ENCODE measurements around the gene ATF4.

ATF4 gene

DNA sequence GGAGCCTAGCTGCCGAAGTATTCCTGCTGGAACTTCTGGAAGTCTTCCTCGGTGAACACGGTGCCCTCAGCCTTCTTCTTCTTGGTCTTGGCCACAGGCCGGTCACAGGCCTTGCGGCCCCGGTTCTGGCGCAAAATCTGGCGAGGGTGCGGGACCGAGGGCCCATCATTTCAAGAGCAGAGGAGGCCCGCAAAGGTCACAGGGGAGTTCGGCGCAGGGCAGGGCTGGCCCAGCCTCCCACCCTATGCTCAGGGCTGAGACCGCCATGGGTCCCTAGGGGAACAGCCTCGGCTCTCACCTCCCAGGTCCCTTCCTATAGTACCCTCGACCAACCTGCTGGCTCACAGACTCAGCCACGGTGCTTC, 9.1 kb downstream of the ATF4 start:
- DNase-seq = no peak

DNA sequence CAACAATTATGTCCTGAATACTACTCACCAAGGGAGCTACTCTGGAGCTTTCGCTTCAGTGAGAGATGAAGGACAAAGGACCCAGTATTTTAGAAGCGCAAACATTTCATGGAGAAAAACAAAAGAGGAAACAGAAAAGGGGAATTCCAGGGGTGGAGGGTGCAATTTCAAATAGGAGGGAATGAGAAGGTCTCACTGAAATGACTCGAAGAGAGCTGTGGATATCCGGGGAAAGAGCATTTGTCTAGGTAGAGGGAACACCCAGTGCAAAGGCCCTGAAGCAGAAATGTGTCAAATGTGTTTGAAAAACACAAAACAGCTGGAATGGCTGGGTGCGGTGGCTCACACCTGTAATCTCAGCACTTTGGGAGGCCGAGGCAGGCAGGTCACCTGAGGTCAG, 9.8 kb downstream of the ATF4 start:
- no peak for DNase-seq

DNA sequence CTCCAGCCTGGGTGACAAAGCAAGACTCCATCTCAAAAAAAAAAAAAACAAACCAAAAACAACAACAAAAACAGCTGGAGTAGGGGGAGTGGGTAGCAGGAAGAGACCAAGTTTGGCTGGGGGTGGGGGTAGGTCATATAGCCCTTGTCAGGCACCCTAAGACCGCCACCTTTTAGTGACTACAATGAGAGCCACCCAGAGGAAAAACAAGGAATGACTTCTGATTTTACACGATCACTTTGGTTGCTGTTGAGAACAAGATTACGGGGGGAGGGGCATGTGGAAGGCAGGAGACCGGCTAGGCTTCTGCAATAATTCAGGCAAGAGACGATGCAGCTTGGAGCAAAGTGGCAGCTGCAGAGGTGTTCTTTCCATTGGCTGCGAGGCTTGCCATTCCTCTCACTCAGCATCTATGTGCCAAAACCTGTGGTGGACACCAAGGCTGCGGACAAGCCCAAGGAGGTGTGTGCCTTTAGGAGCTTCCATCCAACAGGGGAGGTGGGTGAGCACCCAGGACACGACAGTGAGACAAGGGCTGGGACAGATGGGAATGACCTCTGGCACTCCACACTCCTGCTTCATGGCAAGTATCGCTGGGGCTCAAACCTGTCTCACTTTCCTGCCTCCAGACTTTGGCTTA, 10.4 kb downstream of the ATF4 start:
- DNase-seq = no peak

DNA sequence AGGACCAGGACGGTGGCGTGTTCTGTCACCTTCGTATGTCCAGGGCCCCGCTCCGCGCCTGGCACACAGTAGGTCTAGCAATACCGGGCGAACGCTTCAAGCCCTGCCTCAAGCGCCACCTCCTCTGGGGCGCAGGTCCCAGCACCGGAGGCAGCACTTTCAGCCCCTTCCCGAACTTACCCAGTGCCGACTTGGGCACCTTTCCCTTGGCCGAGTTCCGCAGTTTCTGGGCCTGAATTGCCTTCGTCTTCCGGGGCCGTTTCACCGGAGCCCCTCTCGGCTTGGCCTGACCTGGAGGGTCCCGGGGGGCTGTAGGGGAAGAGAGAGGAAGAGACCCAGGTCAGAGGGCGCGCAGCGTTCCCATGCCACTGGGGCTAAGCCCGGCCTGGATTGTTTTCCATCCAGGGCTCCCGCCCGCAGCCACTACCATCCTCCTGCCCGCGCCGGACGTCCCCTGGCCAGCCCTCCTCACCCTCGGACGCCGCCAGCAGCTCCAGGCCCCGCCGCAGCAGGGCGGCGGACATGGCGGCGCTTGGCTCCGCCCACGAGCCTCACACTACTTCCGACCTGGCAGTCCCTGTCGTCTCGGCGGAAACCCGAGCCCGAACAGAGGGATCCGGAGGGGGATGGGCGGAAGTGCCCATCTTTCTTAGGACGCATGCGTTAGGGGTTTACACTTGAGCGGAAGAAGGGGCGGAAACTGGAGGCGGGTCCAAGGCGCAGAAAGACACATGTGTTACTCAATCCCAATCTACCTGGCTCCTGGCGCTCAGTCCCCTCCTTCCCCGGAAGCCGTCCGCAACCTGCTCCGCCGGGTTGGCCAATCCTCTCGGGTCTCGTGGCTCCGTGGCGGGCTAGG, 12.1 kb downstream of the ATF4 start, which contains the start of gene RPS19BP1:
Gene RPS19BP1, minus strand, starts transcription at position 534 of the 859 bp plus-strand sequence. Its CDS starts 10 bp downstream, at position 524.
- DNase-seq = peak; percentile 98

DNA sequence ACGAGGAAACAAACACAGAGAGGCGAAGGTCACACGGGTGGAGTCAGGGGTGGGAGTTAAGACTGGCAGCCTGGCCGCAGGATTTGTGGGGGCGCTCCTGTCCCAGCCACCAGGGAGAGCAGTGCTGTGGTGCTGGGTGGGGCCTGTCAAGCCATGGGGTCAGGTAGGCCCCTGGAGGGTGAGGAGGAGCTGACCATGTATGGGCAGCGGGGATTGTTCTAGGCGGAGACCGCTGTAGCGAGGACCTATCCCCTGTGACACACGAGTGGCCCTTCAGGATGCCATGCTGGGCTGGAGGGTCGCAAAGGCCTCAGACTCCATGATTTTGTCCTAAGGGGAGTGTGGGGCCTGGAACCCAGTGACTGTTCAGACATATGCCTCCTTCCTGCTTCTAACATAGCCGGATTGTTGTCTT, 13.7 kb downstream of the ATF4 start:
- no peak for DNase-seq

DNA sequence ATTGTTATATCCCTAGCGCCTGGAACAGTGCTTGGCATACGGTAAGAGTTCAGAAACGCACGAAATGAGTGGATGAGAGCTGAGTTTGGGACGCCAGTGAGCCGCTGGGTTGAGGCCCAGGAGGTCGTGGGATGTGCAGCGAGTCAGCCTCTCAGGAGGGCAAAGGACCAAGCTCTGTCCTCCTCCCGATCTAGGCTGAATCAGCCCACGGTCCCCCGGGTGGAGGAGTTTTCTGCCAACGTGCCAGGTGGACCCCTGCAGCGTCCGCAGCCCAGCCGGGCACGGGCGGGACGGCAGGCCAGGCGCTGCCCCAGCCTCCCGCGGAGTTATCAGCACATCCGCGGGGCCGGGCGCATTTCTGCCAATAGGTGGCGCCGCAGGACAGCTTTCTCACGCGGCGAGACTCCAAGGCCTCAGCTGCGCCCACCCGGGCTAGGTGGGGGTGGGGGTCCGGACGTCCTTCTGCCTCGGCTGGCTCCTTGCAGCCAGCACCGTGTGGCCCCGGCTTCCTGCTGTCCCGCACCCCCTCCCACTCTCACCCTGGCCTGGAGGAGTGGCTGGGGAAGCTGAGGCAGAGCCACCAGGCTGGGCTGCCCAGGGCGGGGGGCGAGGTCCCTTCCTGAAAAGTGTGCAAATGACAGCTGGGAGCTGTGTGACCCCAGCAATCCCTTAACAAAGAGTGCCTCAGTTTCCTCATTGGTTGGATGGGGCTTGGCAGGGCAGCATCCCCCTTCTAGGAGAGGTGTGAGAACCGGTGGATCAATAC, 14.4 kb downstream of the ATF4 start:
- peak; percentile 83 for DNase-seq

DNA sequence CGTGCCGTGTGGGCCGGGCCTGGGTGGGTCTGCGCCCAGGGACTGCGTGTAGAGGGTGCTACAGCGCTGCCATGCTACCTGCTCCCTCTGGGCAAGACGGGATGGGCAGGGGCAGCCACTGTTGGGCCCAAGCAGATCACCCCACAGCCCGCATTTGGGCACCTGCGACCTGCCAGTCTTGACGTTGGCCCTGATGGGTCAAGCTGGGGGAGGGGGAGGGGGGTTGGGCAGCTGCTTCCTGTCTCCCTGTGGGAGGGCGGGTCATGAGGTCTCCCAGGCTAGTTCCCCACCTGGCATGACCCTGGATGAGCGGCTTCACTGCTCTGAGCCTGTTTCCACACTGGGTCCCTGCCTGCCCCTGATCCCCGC, 15.0 kb downstream of the ATF4 start:
- no peak for DNase-seq

DNA sequence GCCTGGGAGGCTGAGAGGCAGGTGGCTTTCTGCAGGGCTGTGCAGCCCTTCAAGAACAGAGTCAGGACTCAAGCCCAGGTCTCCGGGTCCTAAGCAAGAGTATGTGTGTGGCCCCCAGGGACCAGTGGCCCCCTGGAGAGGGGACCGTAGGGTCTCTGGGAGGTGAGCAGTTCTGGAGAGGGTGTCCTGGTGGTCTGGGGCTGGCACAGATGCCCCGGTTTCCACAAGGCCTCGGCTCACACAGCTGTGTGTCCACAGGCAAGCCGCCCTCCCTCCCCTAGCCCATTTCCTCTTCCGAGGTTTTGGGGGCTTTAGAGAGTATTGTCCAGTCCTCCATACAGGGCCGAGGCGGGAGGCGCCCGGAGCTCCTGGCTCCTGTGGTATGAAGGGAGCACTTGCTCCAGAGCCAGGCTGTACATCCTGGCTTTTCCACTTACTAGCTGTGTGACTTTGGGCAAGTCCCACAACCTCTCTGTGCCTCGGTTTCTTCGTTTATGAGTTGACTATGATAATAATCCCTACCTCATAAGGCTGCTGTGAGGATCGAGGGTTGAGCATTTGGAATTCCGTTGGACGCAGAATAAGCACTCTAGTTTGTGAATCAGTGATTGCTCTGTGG, 15.6 kb downstream of the ATF4 start:
- DNase-seq = no peak

DNA sequence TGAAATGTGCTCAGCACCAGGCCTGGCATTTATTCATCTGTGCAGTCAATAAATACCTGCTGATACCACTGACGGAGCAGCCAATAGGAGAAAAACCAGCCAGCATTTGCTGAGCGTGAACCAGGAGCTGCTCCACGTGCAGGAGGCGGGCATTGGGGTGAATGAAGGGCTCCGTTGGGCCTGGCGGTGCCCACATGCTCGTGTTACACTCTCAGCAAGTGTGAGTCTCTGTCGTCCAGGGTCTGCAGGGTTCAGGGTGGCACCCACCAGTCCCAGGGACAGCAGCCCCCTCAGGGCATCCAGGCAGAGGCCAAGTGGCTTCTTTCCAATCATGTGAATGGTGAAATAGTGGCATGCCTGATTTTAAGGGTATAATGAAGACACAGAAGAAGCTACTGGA, 16.3 kb downstream of the ATF4 start:
- no peak for DNase-seq

DNA sequence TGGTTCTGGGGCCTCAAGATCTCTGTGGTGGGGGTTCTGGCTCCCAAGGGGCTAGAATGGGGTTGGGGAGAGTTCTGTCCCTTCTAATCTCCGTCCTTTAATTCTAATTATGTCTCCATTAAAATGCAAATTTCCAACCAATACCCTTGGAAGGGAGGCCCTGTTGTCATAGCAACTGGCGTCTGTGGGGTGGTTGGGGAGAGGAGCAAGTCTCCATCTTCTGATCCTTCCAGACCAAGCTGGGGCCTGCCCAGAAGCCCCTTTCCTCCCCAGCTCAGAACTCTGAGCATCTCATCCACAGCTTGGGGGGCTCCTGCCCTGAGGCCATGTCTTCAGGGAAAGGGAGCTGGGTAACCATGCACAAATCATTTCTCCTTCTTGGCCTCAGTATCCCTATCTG, 17.6 kb downstream of the ATF4 start:
- no peak for DNase-seq

DNA sequence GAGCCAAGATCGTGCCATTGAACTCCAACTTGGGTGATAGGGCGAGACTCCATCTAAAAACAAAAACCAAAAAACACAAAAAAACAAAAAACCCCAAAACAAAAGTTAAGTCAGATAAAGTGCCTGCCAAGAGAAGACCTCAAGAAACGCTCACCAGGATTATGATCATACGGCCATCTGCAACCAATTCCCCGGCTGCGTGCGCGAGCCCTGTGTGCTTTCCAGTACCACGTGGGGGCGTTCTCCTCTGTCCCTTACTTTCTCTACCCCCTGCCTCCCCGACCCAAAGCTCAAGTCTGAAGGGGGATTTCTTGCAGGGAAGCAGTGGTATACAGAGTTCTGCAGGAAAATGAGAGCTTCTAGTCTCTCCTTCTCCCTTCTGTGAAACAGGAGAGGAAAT, 22.7 kb downstream of the ATF4 start:
- DNase-seq = no peak

DNA sequence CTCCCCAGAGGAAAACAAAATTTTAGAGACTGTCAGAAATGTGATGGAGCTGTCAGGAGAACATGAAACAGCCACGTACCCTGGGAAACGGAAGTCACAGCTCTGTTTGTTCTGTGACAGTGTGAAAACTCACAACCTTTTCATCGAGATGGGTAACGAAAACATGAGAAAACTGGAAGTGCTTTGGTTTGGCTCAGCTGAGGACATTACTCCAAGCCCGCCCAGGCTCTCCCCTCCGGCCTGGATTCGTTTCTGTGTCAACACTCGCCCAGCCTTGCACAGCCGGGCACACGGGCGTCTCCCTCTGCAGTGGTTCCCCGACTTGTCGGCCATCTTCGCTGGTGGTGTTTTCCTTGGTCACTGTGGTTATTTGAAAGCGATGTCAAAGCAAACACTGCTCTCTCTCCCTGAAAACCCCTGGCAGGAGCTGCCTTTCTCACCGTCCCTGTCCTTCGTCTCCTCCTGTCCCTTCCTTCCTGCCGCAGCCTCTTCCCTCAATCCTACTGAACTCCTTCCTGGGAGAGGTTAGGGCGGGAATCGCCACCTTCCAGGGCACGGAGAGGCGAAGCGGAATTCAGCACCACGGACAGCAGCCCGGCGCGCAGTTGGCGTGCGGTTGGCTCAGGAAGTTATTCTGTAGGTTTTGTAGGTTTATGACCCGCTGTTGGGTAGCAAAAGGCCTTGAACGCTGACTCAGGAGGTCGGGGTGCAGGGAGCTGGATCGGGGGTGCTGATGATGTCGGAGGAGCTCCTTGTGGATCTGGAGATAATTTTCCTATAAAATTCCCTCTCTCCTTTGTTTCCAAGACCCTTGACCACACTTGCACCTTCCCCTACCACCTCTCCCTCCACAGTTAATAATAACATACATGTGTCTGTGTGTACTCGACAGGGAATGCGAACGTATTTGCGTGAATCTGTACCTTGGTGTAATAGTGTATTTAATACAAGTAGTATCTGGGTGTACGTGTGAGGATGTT, 25.3 kb downstream of the ATF4 start:
- peak; percentile 70 for DNase-seq

DNA sequence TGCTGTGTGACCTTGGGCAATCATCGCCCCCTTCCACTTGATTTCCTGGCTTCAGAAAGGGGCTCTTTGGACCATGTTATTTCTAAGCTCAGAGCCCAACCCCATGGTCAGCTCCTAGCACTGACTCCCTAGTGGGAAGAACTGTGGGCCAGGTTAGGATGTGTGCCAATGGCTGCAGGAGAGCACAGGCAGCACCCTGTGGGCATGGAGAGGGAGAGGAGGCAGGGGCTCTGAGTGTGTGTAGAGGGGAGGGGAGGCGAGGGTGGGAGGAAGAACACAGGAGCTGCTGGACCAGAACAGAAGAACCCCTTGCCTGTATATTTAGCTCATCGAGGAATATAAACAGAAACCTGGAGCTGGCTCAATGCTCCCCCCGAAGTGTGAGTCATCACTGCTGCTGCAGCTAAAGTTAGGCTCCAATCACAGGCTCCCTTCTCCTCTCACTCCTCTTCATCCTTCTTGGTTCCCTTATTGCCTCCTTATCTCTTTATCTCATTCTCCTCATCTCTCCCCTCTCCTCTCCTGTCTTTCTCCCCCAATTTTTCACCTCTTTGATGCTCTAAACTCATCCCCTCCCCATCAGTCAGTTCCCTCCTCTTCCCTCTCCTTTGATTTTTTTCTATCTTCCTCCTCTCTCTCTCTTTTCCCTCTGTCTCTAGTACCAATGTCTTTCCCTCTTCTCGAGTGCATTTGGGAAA, 26.7 kb downstream of the ATF4 start:
- no peak for DNase-seq

DNA sequence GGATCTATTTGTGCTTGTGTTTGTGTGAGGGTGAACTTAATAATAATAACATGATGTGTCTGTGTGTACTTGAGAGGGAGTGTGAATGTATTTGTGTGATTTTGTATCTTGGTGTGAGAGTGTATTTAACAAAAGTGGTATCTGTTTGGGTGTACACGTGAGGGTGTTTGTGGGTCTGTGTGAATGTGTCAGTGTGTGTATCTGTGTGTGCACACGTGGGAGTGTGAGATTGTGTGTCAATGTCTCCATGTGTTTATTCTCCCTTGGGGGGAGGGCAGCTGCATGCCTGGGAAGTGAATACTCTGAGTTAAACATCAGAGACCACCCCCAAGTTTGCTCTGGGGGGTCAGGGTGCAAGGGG, 27.2 kb downstream of the ATF4 start:
- DNase-seq = no peak

DNA sequence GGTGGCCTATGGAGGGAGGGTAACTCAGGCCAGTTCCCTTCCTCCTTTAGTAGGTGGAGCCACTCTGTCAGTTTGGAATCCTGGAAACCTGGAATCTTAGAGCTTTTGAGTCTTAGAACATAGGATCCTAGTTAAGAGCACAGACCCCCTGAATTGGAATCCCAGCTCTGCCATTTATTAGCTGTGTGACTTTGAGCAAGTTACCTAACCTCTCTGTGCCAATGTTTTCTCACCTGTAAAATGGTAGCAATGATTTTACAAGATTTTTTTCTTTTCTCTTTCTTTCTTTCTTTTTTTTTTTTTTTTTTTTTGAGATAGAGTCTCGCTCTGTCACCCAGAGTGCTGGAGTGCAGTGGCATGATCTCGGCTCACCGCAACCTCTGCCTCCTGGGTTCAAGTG, 33.1 kb downstream of the ATF4 start:
- no peak for DNase-seq

DNA sequence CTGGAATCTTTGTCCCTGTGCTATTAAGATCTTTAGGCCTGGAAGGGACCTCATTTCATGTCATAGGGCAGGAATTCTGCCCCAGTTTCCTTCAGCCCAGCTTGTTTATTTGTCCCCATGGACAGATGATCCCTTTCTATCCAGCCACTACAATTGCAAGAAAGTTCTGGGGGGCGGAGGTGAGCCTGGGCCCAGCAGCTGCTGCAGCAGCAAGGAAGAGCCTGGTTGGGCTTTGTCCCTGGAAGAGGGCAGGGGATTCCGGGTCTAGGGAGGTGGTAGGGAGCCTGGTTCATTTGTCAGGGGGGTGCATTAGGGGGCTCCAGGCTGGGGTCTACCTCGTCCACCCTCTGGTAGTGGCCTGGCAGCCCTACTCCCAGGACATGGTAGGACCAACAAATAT, 33.8 kb downstream of the ATF4 start:
- DNase-seq = no peak

DNA sequence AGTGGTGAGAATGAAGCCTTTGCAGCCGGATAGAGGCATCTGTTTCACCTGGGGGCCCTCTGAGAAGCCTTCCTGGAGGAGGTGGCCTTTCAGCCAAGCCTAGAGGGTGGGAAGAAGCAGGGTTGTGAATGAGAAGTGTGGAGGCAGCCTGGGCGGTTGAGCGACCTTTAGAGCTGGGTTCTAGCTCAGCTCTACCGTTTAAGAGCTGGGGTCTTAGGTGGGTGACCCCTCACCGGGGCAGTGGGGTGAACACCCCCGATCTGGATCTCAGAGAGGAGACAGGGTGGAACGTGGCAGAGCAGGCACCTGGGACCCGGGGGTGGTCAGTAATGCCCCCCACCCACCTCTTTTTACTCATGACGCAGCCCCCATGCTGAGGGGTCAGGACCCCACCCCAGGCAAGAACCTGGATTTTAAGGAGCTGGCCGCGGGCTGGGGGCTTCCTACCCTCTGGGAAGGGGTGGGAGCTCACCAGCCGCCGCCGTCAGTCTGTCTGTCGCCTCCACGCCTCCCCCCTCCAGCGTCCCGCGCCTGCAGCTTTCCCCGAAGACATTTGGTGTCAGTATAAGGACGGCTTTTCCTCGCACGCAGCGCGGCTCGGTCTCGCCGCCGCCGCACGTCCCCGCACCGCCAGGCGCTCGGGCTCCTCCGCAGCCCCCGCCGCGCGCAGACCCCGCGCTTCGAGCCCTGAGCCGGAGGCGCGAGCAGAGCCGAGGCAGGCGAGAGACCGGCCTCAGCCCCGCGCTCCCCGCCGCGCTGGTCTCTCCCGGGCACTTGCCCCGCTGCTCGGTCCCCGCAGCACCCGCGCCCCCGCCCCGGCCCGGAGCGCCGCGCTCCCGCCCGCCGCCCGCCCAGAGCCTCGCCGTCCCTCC, 36.8 kb downstream of the ATF4 start:
- DNase-seq = no peak

DNA sequence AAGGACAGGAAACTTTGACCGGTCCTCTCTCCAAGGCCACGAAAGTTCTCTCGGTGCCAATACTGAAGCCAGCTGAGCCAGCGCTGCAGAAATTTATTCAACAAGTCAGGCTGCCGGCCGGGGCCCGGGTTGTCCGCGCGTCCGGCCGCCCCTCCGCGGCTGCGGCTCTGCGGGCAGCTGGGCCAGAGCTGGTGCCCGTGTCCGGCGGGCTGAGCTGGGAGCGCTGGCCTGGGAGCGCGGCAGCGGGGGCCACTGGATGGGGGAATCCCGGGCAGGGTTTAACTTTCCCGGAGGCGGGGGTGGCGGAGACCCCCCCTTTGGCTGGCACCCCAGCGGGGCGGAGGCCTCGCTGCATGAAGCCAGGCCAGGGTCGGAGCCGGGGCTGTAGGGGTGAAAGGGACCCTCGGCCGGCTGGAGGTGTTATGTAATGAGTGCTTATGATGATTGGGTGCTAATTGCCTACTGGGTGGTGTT, 37.9 kb downstream of the ATF4 start:
- DNase-seq = no peak

DNA sequence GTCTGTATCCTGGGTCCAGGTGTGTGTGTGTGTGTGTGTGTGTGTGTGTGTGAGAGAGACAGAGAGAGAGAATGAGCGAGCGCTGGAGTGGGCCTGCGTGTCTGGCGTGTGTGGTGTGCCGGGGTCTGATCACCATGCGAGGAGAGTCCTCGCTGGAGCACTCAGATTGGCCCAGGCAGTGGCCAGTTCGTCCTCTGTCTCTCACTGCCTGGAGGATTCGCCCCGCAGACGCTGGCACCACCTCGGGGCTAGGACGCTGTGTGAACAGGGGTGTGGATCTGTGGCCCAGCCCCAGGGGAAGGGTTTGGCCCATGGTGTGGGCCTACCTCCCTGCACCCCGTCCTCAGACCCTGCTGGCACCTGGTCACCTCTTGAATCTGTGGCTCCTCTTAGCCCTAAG, 38.6 kb downstream of the ATF4 start:
- no peak for DNase-seq

DNA sequence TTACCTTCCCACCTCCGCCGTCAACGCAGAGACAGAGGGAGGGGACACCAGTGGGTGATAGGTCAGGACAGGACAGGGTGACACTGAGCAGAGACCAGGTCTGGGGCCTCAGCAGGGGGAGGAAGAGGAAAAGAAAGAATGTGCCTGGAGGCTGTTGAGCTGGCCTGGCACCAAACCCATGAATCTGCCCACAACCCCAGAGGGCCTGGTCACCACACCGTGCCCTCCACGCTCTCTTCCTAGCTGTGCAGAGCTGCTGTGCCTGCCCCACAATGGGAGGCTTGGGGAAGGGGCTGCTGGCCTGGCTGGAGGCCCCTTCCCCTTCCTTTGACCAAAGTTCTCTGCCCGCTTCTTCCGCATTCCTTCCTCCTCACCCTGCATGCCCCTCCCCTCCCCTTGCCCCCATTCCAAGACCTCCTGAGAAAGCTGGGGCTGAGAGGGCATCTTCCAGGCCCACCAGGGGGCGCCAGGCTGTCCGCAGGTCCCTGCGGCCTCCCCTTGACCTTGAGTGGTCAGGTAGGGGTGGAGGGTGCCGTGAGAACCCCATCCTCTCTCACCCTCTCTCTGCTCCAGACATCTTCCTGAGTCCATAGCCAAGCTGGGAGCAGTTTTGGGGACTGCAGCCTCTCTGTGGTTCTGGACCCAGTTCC, 39.2 kb downstream of the ATF4 start:
- no peak for DNase-seq
